ENCODE results near the gene FGGY.
"Not testable (repeated sequence)": the region's sequence is repeated elsewhere in the genome, so short reads cannot be mapped to it uniquely, and the experiment has no call there.

Gene FGGY

DNA sequence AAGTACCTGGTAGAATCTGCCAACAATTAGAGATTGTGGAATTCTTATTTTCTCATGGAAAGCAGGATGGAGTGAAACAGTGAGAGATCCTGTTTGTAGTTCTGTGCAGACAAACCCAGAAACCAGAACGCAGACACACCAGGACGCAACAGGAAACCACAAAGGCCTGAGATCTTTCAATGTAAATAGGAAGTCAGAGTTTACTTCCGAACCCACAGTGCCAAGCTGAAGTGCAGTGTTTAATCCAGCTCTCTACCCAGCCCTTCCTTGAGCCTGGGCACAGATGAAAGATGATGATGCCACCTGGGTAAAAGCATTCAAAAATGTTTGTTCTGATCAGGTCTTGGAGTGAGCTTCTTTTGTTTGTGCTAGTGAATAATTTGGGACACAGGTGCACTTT lies 273.6 kb downstream of the FGGY start:
- DNase-seq = peak; percentile 36 to 80 (median 76)

DNA sequence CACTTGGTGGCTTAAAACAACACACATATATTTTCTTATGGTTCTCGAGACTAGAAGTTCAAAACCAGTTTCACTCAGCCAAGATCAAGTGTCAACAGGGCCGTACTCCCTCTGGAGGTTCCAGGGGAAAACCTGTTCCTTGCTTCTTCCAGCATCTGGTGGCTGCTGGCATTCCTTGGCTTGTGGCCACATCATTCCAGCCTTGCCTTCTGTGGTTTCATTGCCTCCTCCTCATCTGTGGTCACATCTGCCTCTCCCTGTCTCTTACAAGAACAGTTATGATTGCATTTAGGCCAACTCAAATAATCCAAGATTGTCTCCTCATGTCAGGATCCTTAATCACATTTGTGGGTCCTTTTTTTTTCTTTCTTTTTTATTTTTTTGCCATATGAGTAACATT lies 277.2 kb downstream of the FGGY start:
- WGBS (ENCODE audit: insufficient coverage) = 100% methylated on average over 2 of the region's 2 CpGs
- CTCF ChIA-PET = no interaction called here
- Histone ChIP-seq H3K36me3 (ENCODE audit: control insufficient read depth in 4 of 4, insufficient read depth in 4 of 4, low read length in 3 of 4) (no peaks in the 10 kb centered on the region), H3K4me3 (ENCODE audit: control insufficient read depth in 1 of 7, extremely low read depth in 1 of 7, insufficient read depth in 4 of 7, low read depth in 2 of 7, low read length in 6 of 7) (no peak overlapping the region), H3K4me1 (ENCODE audit: control extremely low read depth in 1 of 4, control insufficient read depth in 4 of 4, insufficient read depth in 4 of 4, low read length in 3 of 4) (peaks cover 9 to 23% (median 15%) of the 10 kb centered on the region in 4 experiments), H3K27ac (ENCODE audit: insufficient read depth in 1 of 2, low read depth in 1 of 2, low read length in 2 of 2, poor library complexity in 1 of 2, severe bottlenecking in 2 of 2) (no peak overlapping the region), H3K27me3 (replicated peaks in 2 of 5; ENCODE audit: control insufficient read depth in 4 of 5, insufficient read depth in 5 of 5, low read length in 4 of 5) (no peaks in the 10 kb centered on the region), H3K9me3 (ENCODE audit: control extremely low read depth in 1 of 5, control insufficient read depth in 4 of 5, insufficient read depth in 2 of 5, low read depth in 1 of 5, low read length in 4 of 5) (peaks cover 0 to 3% (median 2%) of the 10 kb centered on the region in 5 experiments)
- no peak for DNase-seq
- POLR2A ChIA-PET = no interaction called here

More for the DNA sequence above, 273.6 kb downstream of the FGGY start:
- ChIA-PET POLR2A (interaction anchor here (0.6 kb wide), 1 partner anchor 1612 kb away, joined by 3 read pairs; no protein-coding TSS in a partner anchor), CTCF (no interaction called here)
- Histone ChIP-seq H3K4me1 (ENCODE audit: control extremely low read depth in 1 of 4, control insufficient read depth in 4 of 4, insufficient read depth in 4 of 4, low read length in 3 of 4) (peaks cover 9 to 23% (median 15%) of the 10 kb centered on the region in 4 experiments), H3K9me3 (ENCODE audit: control extremely low read depth in 1 of 5, control insufficient read depth in 4 of 5, insufficient read depth in 2 of 5, low read depth in 1 of 5, low read length in 4 of 5) (peaks cover 0 to 3% (median 0%) of the 10 kb centered on the region in 5 experiments), H3K27me3 (replicated peaks in 2 of 5; ENCODE audit: control insufficient read depth in 4 of 5, insufficient read depth in 5 of 5, low read length in 4 of 5) (no peaks in the 10 kb centered on the region), H3K27ac (ENCODE audit: insufficient read depth in 1 of 2, low read depth in 1 of 2, low read length in 2 of 2, poor library complexity in 1 of 2, severe bottlenecking in 2 of 2) (no peak overlapping the region), H3K4me3 (ENCODE audit: control insufficient read depth in 1 of 7, extremely low read depth in 1 of 7, insufficient read depth in 4 of 7, low read depth in 2 of 7, low read length in 6 of 7) (no peak overlapping the region), H3K36me3 (ENCODE audit: control insufficient read depth in 4 of 4, insufficient read depth in 4 of 4, low read length in 3 of 4) (no peaks in the 10 kb centered on the region)
- WGBS (ENCODE audit: insufficient coverage) = 0% methylated on average over 3 of the region's 3 CpGs

DNA sequence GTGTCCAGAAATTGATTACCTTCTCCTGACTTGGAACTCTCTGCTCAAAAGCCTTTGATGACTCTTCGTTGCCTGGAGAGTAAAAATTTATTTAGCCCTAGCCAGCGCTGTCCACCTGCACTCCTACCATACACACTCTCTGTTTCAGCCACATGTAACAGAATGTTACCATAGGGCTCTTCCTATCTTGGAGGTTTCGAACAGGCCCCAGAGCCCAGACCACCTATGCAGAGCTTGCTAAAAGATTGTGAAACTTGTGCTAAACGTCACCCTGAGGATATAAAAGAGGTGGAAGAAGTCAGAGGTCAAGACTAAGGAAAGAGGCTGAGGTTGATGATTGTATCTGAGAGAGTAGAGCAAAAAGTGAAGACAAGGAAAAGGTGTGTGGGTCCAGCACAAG lies 280.9 kb downstream of the FGGY start:
- H3K36me3 ChIP-seq (ENCODE audit: control insufficient read depth in 4 of 4, insufficient read depth in 4 of 4, low read length in 3 of 4) = no peaks in the 10 kb centered on the region
- ChIA-PET CTCF (interaction anchor here (0.9 kb wide), 1 partner anchor 8 kb away, joined by 3 read pairs; no protein-coding TSS in a partner anchor), POLR2A (no interaction called here)
- DNase-seq = no peak
- H3K4me3 ChIP-seq (ENCODE audit: control insufficient read depth in 1 of 7, extremely low read depth in 1 of 7, insufficient read depth in 4 of 7, low read depth in 2 of 7, low read length in 6 of 7) = no peak overlapping the region
- peaks cover 0 to 3% (median 2%) of the 10 kb centered on the region in 5 experiments for H3K9me3 ChIP-seq (ENCODE audit: control extremely low read depth in 1 of 5, control insufficient read depth in 4 of 5, insufficient read depth in 2 of 5, low read depth in 1 of 5, low read length in 4 of 5)
- no peaks in the 10 kb centered on the region for H3K27me3 ChIP-seq (replicated peaks in 2 of 5; ENCODE audit: control insufficient read depth in 4 of 5, insufficient read depth in 5 of 5, low read length in 4 of 5)
- WGBS (ENCODE audit: insufficient coverage) = 100% methylated on average over 4 of the region's 4 CpGs
- H3K4me1 ChIP-seq (ENCODE audit: control extremely low read depth in 1 of 4, control insufficient read depth in 4 of 4, insufficient read depth in 4 of 4, low read length in 3 of 4) = no peaks in the 10 kb centered on the region
- H3K27ac ChIP-seq (ENCODE audit: insufficient read depth in 1 of 2, low read depth in 1 of 2, low read length in 2 of 2, poor library complexity in 1 of 2, severe bottlenecking in 2 of 2) = no peak overlapping the region

DNA sequence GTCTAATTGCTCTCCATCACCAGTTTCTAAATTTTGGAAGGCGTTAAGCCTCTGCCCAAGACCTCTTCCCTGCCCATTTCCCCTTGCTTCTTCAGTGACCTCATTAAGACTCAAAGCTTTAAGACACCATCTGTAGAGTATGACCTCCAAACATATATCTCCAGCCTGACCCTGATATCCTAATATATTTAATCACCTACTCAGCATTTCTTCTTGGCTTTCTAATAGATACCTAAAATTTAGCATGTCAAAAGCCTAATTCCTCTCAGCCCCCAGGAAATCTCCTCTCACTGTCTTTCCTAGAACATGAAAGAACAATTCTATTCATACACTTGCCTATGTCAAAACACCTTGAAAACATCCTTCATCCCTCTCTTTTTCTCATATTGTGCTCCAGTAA lies 282.3 kb downstream of the FGGY start:
- WGBS (ENCODE audit: insufficient coverage) = 100% methylated on average over 1 of the region's 1 CpG
- no peak overlapping the region for H3K4me3 ChIP-seq (ENCODE audit: control insufficient read depth in 1 of 7, extremely low read depth in 1 of 7, insufficient read depth in 4 of 7, low read depth in 2 of 7, low read length in 6 of 7)
- ChIA-PET CTCF (no interaction called here), POLR2A (no interaction called here)
- H3K27ac ChIP-seq (ENCODE audit: insufficient read depth in 1 of 2, low read depth in 1 of 2, low read length in 2 of 2, poor library complexity in 1 of 2, severe bottlenecking in 2 of 2) = no peak overlapping the region
- no peaks in the 10 kb centered on the region for H3K27me3 ChIP-seq (replicated peaks in 2 of 5; ENCODE audit: control insufficient read depth in 4 of 5, insufficient read depth in 5 of 5, low read length in 4 of 5)
- H3K4me1 ChIP-seq (ENCODE audit: control extremely low read depth in 1 of 4, control insufficient read depth in 4 of 4, insufficient read depth in 4 of 4, low read length in 3 of 4) = no peaks in the 10 kb centered on the region
- H3K9me3 ChIP-seq (ENCODE audit: control extremely low read depth in 1 of 5, control insufficient read depth in 4 of 5, insufficient read depth in 2 of 5, low read depth in 1 of 5, low read length in 4 of 5) = peaks cover 0 to 2% (median under 1%) of the 10 kb centered on the region in 5 experiments
- H3K36me3 ChIP-seq (ENCODE audit: control insufficient read depth in 4 of 4, insufficient read depth in 4 of 4, low read length in 3 of 4) = no peaks in the 10 kb centered on the region
- DNase-seq = no peak

DNA sequence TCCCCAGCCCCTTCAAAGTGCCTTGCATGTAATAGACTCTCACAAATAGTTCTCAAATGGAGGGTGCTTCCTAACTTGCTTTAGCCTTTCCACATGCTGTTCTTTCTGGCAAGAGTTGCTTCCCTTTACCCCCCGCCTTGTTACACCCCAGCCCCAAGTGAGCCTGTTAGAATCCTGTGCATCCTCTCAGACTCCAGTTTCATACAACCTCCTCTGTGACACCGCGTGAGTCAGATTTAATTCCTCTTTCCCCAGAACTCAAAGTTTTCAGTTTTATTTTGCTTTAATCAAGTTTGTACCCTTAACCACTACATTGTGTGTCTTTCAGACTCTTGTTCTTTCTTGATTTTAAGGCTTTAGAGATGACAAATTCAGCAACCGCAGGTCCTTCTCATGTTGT lies 283.4 kb downstream of the FGGY start:
- ChIA-PET POLR2A (no interaction called here), CTCF (no interaction called here)
- 100% methylated on average over 1 of the region's 4 CpGs for WGBS (ENCODE audit: insufficient coverage)
- H3K4me3 ChIP-seq (ENCODE audit: control insufficient read depth in 1 of 7, extremely low read depth in 1 of 7, insufficient read depth in 4 of 7, low read depth in 2 of 7, low read length in 6 of 7) = no peak overlapping the region
- no peak overlapping the region for H3K27ac ChIP-seq (ENCODE audit: insufficient read depth in 1 of 2, low read depth in 1 of 2, low read length in 2 of 2, poor library complexity in 1 of 2, severe bottlenecking in 2 of 2)
- DNase-seq = no peak
- no peaks in the 10 kb centered on the region for H3K4me1 ChIP-seq (ENCODE audit: control extremely low read depth in 1 of 4, control insufficient read depth in 4 of 4, insufficient read depth in 4 of 4, low read length in 3 of 4)
- H3K36me3 ChIP-seq (ENCODE audit: control insufficient read depth in 4 of 4, insufficient read depth in 4 of 4, low read length in 3 of 4) = no peaks in the 10 kb centered on the region
- no peaks in the 10 kb centered on the region for H3K27me3 ChIP-seq (replicated peaks in 2 of 5; ENCODE audit: control insufficient read depth in 4 of 5, insufficient read depth in 5 of 5, low read length in 4 of 5)
- peaks cover 0 to 2% (median 0%) of the 10 kb centered on the region in 5 experiments for H3K9me3 ChIP-seq (ENCODE audit: control extremely low read depth in 1 of 5, control insufficient read depth in 4 of 5, insufficient read depth in 2 of 5, low read depth in 1 of 5, low read length in 4 of 5)

DNA sequence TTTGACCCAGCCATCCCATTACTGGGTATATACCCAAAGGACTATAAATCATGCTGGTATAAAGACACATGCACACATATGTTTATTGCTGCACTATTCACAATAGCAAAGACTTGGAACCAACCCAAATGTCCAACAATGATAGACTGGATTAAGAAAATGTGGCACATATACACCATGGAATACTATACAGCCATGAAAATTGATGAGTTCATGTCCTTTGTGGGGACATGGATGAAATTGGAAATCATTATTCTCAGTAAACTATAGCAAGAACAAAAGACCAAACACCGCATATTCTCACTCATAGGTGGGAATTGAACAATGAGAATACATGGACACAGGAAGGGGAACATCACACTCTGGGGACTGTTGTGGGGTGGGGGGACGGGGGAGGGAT lies 295.5 kb downstream of the FGGY start:
- POLR2A ChIA-PET; H3K27ac ChIP-seq (ENCODE audit: insufficient read depth in 1 of 2, low read depth in 1 of 2, low read length in 2 of 2, poor library complexity in 1 of 2, severe bottlenecking in 2 of 2); H3K36me3 ChIP-seq (ENCODE audit: control insufficient read depth in 4 of 4, insufficient read depth in 4 of 4, low read length in 3 of 4); H3K4me3 ChIP-seq (ENCODE audit: control insufficient read depth in 1 of 7, extremely low read depth in 1 of 7, insufficient read depth in 4 of 7, low read depth in 2 of 7, low read length in 6 of 7); H3K27me3 ChIP-seq (replicated peaks in 2 of 5; ENCODE audit: control insufficient read depth in 4 of 5, insufficient read depth in 5 of 5, low read length in 4 of 5); DNase-seq; H3K9me3 ChIP-seq (ENCODE audit: control extremely low read depth in 1 of 5, control insufficient read depth in 4 of 5, insufficient read depth in 2 of 5, low read depth in 1 of 5, low read length in 4 of 5); CTCF ChIA-PET; H3K4me1 ChIP-seq (ENCODE audit: control extremely low read depth in 1 of 4, control insufficient read depth in 4 of 4, insufficient read depth in 4 of 4, low read length in 3 of 4): not testable (repeated sequence)
- no CpG with 5 or more reads among the region's 2 CpGs for WGBS (ENCODE audit: insufficient coverage)

DNA sequence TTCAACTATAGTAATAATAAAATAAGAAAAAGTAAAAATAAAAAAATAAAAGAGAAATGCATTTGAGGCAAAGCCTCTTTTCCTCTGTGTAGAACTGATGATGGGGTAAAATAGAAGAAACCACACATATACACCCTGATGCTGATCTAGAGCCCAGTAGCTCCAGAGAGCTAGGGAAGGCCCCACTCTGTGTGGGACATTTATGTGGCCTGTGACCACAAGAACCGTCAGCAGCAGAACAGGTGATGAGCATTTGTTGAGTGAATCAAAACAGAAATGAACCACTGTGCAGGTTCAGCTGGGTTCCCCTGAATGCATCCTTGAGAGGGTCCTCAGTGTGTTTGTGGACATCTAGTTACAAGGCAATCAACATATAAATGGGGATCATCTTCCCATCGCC lies 296.0 kb downstream of the FGGY start:
- H3K36me3 ChIP-seq (ENCODE audit: control insufficient read depth in 4 of 4, insufficient read depth in 4 of 4, low read length in 3 of 4) = no peaks in the 10 kb centered on the region
- no peak for DNase-seq
- POLR2A ChIA-PET = no interaction called here
- no peak overlapping the region for H3K27ac ChIP-seq (ENCODE audit: insufficient read depth in 1 of 2, low read depth in 1 of 2, low read length in 2 of 2, poor library complexity in 1 of 2, severe bottlenecking in 2 of 2)
- no peaks in the 10 kb centered on the region for H3K27me3 ChIP-seq (replicated peaks in 2 of 5; ENCODE audit: control insufficient read depth in 4 of 5, insufficient read depth in 5 of 5, low read length in 4 of 5)
- WGBS (ENCODE audit: insufficient coverage) = 100% methylated on average over 1 of the region's 2 CpGs
- no peak overlapping the region for H3K4me3 ChIP-seq (ENCODE audit: control insufficient read depth in 1 of 7, extremely low read depth in 1 of 7, insufficient read depth in 4 of 7, low read depth in 2 of 7, low read length in 6 of 7)
- H3K4me1 ChIP-seq (ENCODE audit: control extremely low read depth in 1 of 4, control insufficient read depth in 4 of 4, insufficient read depth in 4 of 4, low read length in 3 of 4) = no peaks in the 10 kb centered on the region
- H3K9me3 ChIP-seq (ENCODE audit: control extremely low read depth in 1 of 5, control insufficient read depth in 4 of 5, insufficient read depth in 2 of 5, low read depth in 1 of 5, low read length in 4 of 5) = no peaks in the 10 kb centered on the region
- CTCF ChIA-PET = no interaction called here
